Memory B cell (primary cell): ENCODE data around the gene B3GALT5.

Experiments
- ATAC-seq: fragments of 150-1000 bp; cut with Tn5 transposase; 2 replicates; pipeline ENCODE4 v1.10.0; 2021; ENCODE audit warnings: low read depth, mild to moderate bottlenecking, moderate library complexity
- DNase-seq, 2 donors: peaks; one replicate each; pipeline ENCODE4 v3.0.0; 2022; ENCODE audit warnings: low spot score in 2 of 2
- H3K27ac Mint-ChIP-seq: one replicate; pipeline ENCODE4 v1.8.0; 2022; ENCODE audit warnings: mild to moderate bottlenecking, moderate library complexity, mixed read lengths
- H3K27me3 Mint-ChIP-seq: one replicate; pipeline ENCODE4 v1.8.0; 2022; ENCODE audit warnings: mixed read lengths
- H3K36me3 Mint-ChIP-seq: one replicate; pipeline ENCODE4 v1.8.0; 2022; ENCODE audit warnings: mild to moderate bottlenecking, mixed read lengths
- H3K4me1 Mint-ChIP-seq: one replicate; pipeline ENCODE4 v1.8.0; 2022; ENCODE audit warnings: mixed read lengths
- H3K4me3 Mint-ChIP-seq: one replicate; pipeline ENCODE4 v1.8.0; 2022; ENCODE audit warnings: mild to moderate bottlenecking, moderate library complexity, mixed read lengths
- H3K9me3 Mint-ChIP-seq: one replicate; pipeline ENCODE4 v1.8.0; 2022; ENCODE audit warnings: mixed read lengths

The B3GALT5 gene

DNA sequence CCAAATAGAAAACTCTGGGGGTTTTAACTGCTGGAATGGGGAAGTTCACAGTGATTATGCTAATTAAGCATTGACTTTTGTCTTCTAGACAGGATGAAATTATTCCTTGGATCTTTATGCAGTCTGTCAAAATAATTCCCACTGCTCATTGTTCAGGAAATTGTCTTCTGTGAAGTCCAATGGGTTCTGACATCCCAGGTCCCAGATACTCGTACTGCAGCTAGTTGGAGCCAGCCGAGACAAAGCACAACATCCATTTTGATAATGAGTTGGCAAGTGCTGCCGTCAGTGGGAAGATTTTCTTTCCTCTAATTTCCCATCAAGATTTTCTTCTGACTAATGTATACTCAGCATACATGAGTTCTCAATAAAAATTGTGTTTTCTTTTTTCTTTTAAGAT lies 17.3 kb upstream of the B3GALT5 start:
- no peak overlapping the region for H3K4me3 Mint-ChIP-seq

DNA sequence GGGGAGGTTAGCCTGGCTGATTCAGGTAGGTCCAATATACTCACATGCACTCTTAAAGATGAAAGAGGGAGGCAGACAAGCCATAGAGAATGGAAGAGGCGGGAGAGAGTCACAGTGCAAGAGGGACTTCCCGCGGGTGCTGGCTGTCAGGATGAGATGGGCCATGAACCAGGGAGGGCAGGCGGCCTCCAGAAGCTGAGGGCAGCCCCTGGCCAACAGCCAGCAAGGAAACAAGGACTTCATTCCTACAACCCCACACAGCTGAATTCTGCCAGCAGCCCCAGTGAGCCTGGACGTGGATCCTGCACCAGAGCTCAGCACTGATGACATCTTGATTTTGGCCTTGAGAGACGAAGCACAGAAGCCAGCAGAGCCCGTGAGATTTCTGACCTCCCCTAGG lies 15.1 kb upstream of the B3GALT5 start:
- ATAC-seq, result no peak
- H3K9me3 Mint-ChIP-seq, result no peaks in the 10 kb centered on the region
- peaks cover 6% of the 10 kb centered on the region for H3K27me3 Mint-ChIP-seq
- H3K4me1 Mint-ChIP-seq, result no peaks in the 10 kb centered on the region
- DNase-seq, result no peak
- no peak overlapping the region for H3K27ac Mint-ChIP-seq
- no peaks in the 10 kb centered on the region for H3K36me3 Mint-ChIP-seq
- no peak overlapping the region for H3K4me3 Mint-ChIP-seq

More for the DNA sequence above, 17.3 kb upstream of the B3GALT5 start:
- no peak overlapping the region for H3K27ac Mint-ChIP-seq
- H3K27me3 Mint-ChIP-seq, result peaks cover 3% of the 10 kb centered on the region
- H3K36me3 Mint-ChIP-seq, result no peaks in the 10 kb centered on the region
- no peaks in the 10 kb centered on the region for H3K4me1 Mint-ChIP-seq
- DNase-seq, result no peak
- no peaks in the 10 kb centered on the region for H3K9me3 Mint-ChIP-seq
- no peak for ATAC-seq

DNA sequence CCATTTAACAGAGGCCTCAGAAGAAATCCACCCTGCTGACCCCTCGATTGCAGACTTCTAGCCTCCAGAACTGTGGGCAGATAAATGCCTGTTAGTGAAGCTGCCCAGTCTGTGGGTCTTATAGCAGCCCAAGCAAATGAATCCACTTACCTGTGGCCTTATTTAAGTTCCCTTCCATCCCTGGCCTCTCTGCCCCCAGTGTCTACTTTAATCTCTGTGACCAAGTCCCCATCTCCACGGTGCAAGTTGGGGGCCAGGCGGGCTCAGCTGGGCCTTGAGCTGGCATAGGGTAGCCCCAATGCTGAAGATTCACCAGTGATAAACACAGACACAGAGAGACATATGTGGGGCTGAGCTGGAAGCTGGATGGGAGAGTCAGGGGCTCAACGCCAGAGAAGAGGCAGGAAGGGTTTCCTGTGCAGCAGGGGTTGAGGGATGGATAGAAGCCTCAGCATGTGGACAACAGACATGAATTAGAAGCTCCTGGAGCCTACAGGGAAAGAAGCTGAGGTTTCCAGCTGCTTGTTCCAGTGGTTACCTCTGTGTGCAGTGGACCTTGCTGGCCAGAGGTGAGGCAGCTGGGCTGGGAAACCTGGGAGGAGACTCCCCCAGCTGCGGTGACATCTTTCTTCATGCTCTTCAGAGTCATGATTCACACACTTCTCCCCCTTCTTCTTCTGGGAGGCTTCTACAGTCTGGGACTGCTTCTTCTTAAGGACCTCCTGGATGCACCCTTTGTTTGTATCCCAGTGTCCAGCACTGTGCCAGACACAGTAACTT lies 13.4 kb upstream of the B3GALT5 start:
- Mint-ChIP-seq H3K9me3 (no peaks in the 10 kb centered on the region), H3K27me3 (peaks cover 6% of the 10 kb centered on the region), H3K27ac (no peak overlapping the region), H3K36me3 (no peaks in the 10 kb centered on the region), H3K4me1 (no peaks in the 10 kb centered on the region), H3K4me3 (no peak overlapping the region)
- no peak for DNase-seq
- ATAC-seq, result no peak

- Mint-ChIP-seq H3K4me3 (no peak overlapping the region), H3K9me3 (no peaks in the 10 kb centered on the region), H3K27me3 (peaks cover 6% of the 10 kb centered on the region), H3K36me3 (no peaks in the 10 kb centered on the region), H3K4me1 (no peaks in the 10 kb centered on the region), H3K27ac (no peak overlapping the region)
- ATAC-seq (no peak), DNase-seq (no peak)
Measured at GRCh38 chr21:39601187-39601928, 11.4 kb upstream of the B3GALT5 start.

DNA sequence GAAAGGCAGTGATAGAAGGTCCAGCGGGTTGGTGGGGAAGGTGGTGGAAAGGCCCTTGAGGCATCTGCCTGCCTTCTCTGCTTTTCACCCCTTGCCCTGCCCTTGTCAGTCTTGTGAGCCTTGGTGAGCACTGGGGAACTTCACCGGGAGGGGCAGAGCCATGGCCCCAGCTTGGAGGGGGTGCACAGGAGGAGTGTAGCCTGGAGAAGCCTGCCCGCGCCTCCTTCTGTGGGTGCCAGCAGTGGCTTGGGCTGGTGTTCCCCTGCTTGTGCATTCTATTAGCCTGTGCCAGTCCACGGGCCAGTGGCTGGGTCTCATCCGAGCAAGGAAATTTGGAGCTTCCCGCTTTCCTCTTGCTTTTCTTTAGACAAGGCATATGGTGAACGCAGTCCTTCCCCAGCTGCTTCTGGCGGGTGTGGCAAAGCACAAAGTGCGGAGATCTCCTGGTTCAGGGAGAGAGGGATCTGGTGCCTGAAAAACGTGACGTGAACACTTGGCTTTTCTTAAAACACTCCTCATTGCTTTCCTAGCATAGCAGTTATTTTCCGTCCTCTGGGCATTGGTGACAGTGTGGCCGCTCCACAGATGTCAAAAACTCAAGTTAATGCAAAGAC lies 10.6 kb upstream of the B3GALT5 start:
- DNase-seq (no peak), ATAC-seq (no peak)
- Mint-ChIP-seq H3K27me3 (peaks cover 6% of the 10 kb centered on the region), H3K4me3 (no peak overlapping the region), H3K36me3 (no peaks in the 10 kb centered on the region), H3K27ac (no peak overlapping the region), H3K9me3 (no peaks in the 10 kb centered on the region), H3K4me1 (no peaks in the 10 kb centered on the region)

GRCh38 chr21:39602793-39603192 lies 9.9 kb upstream of the B3GALT5 start:
- H3K27me3 Mint-ChIP-seq, result peaks cover 6% of the 10 kb centered on the region
- H3K36me3 Mint-ChIP-seq, result no peaks in the 10 kb centered on the region
- H3K4me3 Mint-ChIP-seq, result no peak overlapping the region
- DNase-seq (no peak), ATAC-seq (no peak)
- no peaks in the 10 kb centered on the region for H3K9me3 Mint-ChIP-seq
- H3K27ac Mint-ChIP-seq, result no peak overlapping the region
- H3K4me1 Mint-ChIP-seq, result no peaks in the 10 kb centered on the region

DNA sequence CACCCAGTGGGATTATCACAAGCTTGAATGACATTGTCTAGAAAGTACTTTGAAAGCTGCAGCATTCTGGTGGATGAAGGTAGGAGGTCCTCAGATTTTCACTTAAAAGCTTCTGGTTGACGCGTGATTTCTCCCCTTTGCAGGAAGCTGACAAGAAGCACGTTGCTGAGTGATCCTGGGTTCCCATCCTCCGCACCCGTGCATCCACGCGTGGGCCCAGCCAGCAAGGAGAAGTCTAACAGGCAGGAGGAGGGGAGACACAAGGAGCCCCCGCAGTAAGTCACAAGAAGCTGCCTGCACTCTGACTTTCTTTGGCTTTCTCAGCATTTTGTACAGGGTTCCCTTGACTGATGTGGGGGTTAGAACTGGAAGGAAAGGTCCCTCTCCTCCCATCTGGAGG lies 7.8 kb upstream of the B3GALT5 start:
- DNase-seq (no peak), ATAC-seq (no peak)
- no peaks in the 10 kb centered on the region for H3K9me3 Mint-ChIP-seq
- H3K27ac Mint-ChIP-seq, result no peak overlapping the region
- peaks cover 3% of the 10 kb centered on the region for H3K27me3 Mint-ChIP-seq
- no peaks in the 10 kb centered on the region for H3K36me3 Mint-ChIP-seq
- H3K4me3 Mint-ChIP-seq, result no peak overlapping the region
- no peaks in the 10 kb centered on the region for H3K4me1 Mint-ChIP-seq

DNA sequence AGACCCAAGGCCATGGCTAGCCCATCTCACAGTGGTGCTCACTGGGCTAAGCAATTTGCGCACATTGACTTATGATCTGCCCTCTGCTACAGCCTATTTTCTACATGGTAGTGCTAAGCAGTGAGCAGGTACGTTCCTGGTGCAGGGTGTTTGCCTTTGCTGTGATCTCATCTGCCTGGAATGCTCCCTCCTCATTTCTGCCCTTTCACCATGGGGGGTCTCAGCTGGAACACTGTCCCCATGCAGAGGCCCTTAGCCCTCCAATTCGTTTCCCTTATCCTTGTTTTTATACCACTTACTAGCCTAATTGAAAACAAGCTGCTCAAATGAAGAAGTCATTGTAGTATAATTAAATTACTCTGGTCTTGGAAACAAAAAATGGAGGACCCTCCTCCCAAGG lies 2.0 kb upstream of the B3GALT5 start:
- H3K27me3 Mint-ChIP-seq, result peaks cover 9% of the 10 kb centered on the region
- no peaks in the 10 kb centered on the region for H3K36me3 Mint-ChIP-seq
- H3K4me3 Mint-ChIP-seq, result no peak overlapping the region
- ATAC-seq, result no peak
- no peaks in the 10 kb centered on the region for H3K9me3 Mint-ChIP-seq
- no peak for DNase-seq
- H3K4me1 Mint-ChIP-seq, result no peaks in the 10 kb centered on the region
- no peak overlapping the region for H3K27ac Mint-ChIP-seq

DNA sequence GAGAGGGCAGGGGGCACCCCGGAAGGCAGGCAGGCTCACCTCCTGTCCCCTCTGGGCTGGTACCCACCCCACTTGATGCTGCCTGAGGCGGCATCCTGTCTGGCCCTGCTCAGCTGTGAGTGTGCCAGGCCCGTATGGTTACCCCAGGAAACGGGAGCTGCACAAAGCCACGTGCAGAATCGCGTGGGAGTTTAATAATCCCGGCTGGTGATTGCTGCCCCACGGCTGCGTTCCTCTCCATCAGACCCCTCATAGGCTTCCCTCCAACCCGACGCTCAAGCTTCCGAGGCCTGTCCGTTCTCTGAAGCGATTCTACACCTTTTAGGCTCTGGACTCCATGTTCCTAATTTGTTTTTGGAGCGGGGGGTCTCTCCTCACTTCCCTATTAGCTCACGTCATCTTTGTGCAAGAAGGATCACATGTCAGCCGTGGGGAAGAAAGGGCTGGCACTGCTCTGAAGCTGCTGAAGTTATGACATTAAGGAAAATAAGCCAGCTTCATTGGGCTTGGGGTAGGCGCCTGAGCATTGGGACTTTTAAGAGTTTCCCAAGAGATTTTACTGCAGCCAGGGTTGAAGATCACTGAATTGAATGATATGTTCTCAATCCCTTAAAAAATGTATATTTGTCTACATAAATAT lies 1.1 kb upstream of the B3GALT5 start:
- Mint-ChIP-seq H3K4me3 (no peak overlapping the region), H3K4me1 (no peaks in the 10 kb centered on the region), H3K27ac (no peak overlapping the region), H3K27me3 (peaks cover 9% of the 10 kb centered on the region), H3K36me3 (no peaks in the 10 kb centered on the region), H3K9me3 (peaks cover 2% of the 10 kb centered on the region)
- DNase-seq (no peak), ATAC-seq (no peak)

GRCh38 chr21:39613041-39613934 lies 548 bp downstream of the B3GALT5 start:
- Mint-ChIP-seq H3K27ac (no peak overlapping the region), H3K36me3 (no peaks in the 10 kb centered on the region), H3K9me3 (peaks cover 2% of the 10 kb centered on the region), H3K4me1 (no peaks in the 10 kb centered on the region), H3K27me3 (peaks cover 9% of the 10 kb centered on the region), H3K4me3 (no peak overlapping the region)
- ATAC-seq, result no peak
- DNase-seq, result no peak

DNA sequence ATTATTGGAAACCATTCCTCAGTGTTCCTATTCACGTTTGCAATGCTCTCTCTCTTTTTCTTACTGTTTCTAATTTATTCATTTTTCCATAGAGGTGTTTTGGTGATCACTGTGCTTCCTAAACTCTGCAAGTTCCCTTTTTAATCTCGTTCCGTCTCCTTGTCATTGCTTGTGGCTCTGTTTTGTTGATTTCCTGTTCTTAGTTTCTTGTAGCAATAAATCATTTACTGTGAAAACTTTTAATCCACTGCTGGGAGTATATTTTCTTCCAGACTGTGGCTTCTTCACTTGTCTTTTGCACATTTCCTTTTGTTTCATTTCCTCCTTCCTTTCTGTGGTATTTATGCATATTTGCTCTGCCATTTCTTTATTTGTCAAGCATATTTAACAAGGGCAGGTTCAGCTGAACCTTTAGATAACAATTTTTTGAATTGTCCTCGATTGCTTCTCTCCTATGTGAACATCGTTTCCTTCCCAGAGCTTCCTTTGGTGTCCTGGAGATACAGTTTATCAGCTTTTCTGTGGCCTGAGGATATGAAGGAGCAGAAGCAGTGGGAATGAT lies 3.6 kb downstream of the B3GALT5 start:
- no peak overlapping the region for H3K4me3 Mint-ChIP-seq
- peaks cover 2% of the 10 kb centered on the region for H3K9me3 Mint-ChIP-seq
- H3K27me3 Mint-ChIP-seq, result peaks cover 7% of the 10 kb centered on the region
- H3K27ac Mint-ChIP-seq, result no peak overlapping the region
- H3K4me1 Mint-ChIP-seq, result no peaks in the 10 kb centered on the region
- H3K36me3 Mint-ChIP-seq, result no peaks in the 10 kb centered on the region
- ATAC-seq (no peak), DNase-seq (no peak)

- ATAC-seq (no peak), DNase-seq (no peak)
- Mint-ChIP-seq H3K4me3 (no peak overlapping the region), H3K9me3 (peaks cover 10% of the 10 kb centered on the region), H3K27ac (no peak overlapping the region), H3K36me3 (no peaks in the 10 kb centered on the region), H3K27me3 (no peaks in the 10 kb centered on the region), H3K4me1 (no peaks in the 10 kb centered on the region)
Measured at GRCh38 chr21:39620856-39621255, 8.1 kb downstream of the B3GALT5 start.

- peaks cover 2% of the 10 kb centered on the region for H3K27me3 Mint-ChIP-seq
- H3K9me3 Mint-ChIP-seq, result peaks cover 10% of the 10 kb centered on the region
Measured at GRCh38 chr21:39625211-39625895, 12.6 kb downstream of the B3GALT5 start.

More at GRCh38 chr21:39625211-39625895, 12.6 kb downstream of the B3GALT5 start:
- Mint-ChIP-seq H3K36me3 (no peaks in the 10 kb centered on the region), H3K27ac (no peak overlapping the region), H3K4me3 (no peak overlapping the region), H3K4me1 (no peaks in the 10 kb centered on the region)
- ATAC-seq, result no peak
- DNase-seq, result no peak
